Urothelium cell line (cell line): ENCODE data around the gene TRAPPC3L.
A peak's percentile ranks its signal among the peaks of the same experiment; 100 is the strongest.

Source experiments
- DNase-seq: peaks from one replicate; pipeline ENCODE4 v3.0.0; 2011; ENCODE audit warnings: low spot score, mixed read lengths
- FAIRE-seq: peaks from 2 replicates; lab custom pipeline; 2011; peaks lifted over from hg19 to GRCh38; lab: Jason Lieb, UNC

The TRAPPC3L gene

GRCh38 chr6:116471531-116471930 is 74.0 kb downstream of the TRAPPC3L start:
- no peak for DNase-seq
- no peak for FAIRE-seq

- FAIRE-seq (no peak), DNase-seq (no peak)
Observed at GRCh38 chr6:116468293-116468692, 77.2 kb downstream of the TRAPPC3L start.

- no peak for DNase-seq
- FAIRE-seq = no peak
Observed at GRCh38 chr6:116467514-116467913, 78.0 kb downstream of the TRAPPC3L start.

GRCh38 chr6:116467096-116467495 is 78.4 kb downstream of the TRAPPC3L start:
- DNase-seq (no peak), FAIRE-seq (no peak)

- FAIRE-seq (no peak), DNase-seq (no peak)
Observed at GRCh38 chr6:116465246-116465645, 80.2 kb downstream of the TRAPPC3L start.

GRCh38 chr6:116463301-116463700 is 82.2 kb downstream of the TRAPPC3L start:
- DNase-seq (no peak), FAIRE-seq (no peak)

- no peak for DNase-seq
- no peak for FAIRE-seq
Observed at GRCh38 chr6:116461932-116462885, 83.3 kb downstream of the TRAPPC3L start.

- FAIRE-seq = no peak
- no peak for DNase-seq
Observed at GRCh38 chr6:116461331-116461931, 84.1 kb downstream of the TRAPPC3L start, which contains the start of gene CALHM6. CALHM6 (plus strand) TSS chr6:116461375; CDS start chr6:116461930, 555 bp downstream.

- DNase-seq (no peak), FAIRE-seq (no peak)
Observed at GRCh38 chr6:116459927-116460326, 85.6 kb downstream of the TRAPPC3L start.

GRCh38 chr6:116458264-116458663 is 87.2 kb downstream of the TRAPPC3L start:
- DNase-seq (no peak), FAIRE-seq (no peak)

GRCh38 chr6:116456927-116457326 is 88.6 kb downstream of the TRAPPC3L start:
- FAIRE-seq (no peak), DNase-seq (no peak)

- no peak for DNase-seq
- FAIRE-seq = no peak
Observed at GRCh38 chr6:116456106-116456505, 89.4 kb downstream of the TRAPPC3L start.

- DNase-seq = no peak
- FAIRE-seq = no peak
Observed at GRCh38 chr6:116452531-116452930, 93.0 kb downstream of the TRAPPC3L start.

- FAIRE-seq (no peak), DNase-seq (no peak)
Observed at GRCh38 chr6:116451916-116452315, 93.6 kb downstream of the TRAPPC3L start.

GRCh38 chr6:116450769-116451740 is 94.4 kb downstream of the TRAPPC3L start:
- DNase-seq (peak; percentile 13), FAIRE-seq (no peak)

- no peak for FAIRE-seq
Observed at GRCh38 chr6:116450185-116450710, 95.2 kb downstream of the TRAPPC3L start.

GRCh38 chr6:116449565-116449964 is 95.9 kb downstream of the TRAPPC3L start:
- FAIRE-seq (no peak), DNase-seq (no peak)

More at GRCh38 chr6:116450185-116450710, 95.2 kb downstream of the TRAPPC3L start:
- DNase-seq = no peak

GRCh38 chr6:116447496-116448011 is 97.9 kb downstream of the TRAPPC3L start:
- DNase-seq = peak; percentile 39

GRCh38 chr6:116447052-116447451 is 98.4 kb downstream of the TRAPPC3L start:
- DNase-seq = no peak
- FAIRE-seq = no peak

More at GRCh38 chr6:116447496-116448011, 97.9 kb downstream of the TRAPPC3L start:
- FAIRE-seq = no peak

GRCh38 chr6:116446399-116446798 is 99.1 kb downstream of the TRAPPC3L start:
- FAIRE-seq (no peak), DNase-seq (peak; percentile 4)
